ENCODE results near the gene REPS1.

Gene REPS1

DNA sequence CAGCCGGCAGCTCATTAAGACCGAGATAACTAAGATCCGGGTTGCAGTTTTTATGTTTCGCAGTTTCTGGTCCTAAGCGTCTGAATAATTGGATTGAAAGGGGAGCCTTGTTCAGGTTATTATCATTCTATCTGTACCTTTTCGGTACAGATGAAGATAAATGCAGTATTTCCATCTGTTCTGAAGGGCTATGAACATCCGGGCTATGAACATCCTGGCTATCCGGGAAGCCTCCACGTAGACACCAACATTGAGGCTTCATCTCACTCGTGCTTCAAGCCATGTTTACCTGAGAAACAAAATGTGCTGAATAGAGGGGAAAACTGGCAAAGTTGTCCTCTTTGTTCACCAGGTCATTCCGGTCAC lies 399 bp upstream of the REPS1 start:
- TF ChIP-seq L3MBTL2 (conservative IDR thresholded peaks at IDR 0.05) (no peak; the same call in 1 of the 2 replicates), NFRKB (IDR thresholded peaks at IDR 0.05) (no peak), FOXA1 (IDR thresholded peaks at IDR 0.05) (no peak), ARNT (IDR thresholded peaks at IDR 0.05) (no peak), BHLHE40 (IDR thresholded peaks at IDR 0.05; ENCODE audit: borderline replicate concordance) (no peak), FOXM1 (IDR thresholded peaks at IDR 0.05; ENCODE audit: borderline replicate concordance) (no peak), LEF1 (IDR thresholded peaks at IDR 0.05; ENCODE audit: borderline replicate concordance) (no peak), TARDBP (IDR thresholded peaks at IDR 0.05) (no peak), HDGF (IDR thresholded peaks at IDR 0.05; ENCODE audit: borderline replicate concordance) (no peak), FOXK2 (IDR thresholded peaks at IDR 0.05) (no peak), ELF4 (IDR thresholded peaks at IDR 0.05) (no peak), SUZ12 (IDR thresholded peaks at IDR 0.05) (no peak), ZNF384 (IDR thresholded peaks at IDR 0.05) (no peak), SP1 (IDR thresholded peaks at IDR 0.05) (no peak), CTBP1 (IDR thresholded peaks at IDR 0.05; ENCODE audit: borderline replicate concordance) (no peak)
- TF ChIP-seq, protein P1, sequence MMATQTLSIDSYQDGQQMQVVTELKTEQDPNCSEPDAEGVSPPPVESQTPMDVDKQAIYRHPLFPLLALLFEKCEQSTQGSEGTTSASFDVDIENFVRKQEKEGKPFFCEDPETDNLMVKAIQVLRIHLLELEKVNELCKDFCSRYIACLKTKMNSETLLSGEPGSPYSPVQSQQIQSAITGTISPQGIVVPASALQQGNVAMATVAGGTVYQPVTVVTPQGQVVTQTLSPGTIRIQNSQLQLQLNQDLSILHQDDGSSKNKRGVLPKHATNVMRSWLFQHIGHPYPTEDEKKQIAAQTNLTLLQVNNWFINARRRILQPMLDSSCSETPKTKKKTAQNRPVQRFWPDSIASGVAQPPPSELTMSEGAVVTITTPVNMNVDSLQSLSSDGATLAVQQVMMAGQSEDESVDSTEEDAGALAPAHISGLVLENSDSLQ (IDR thresholded peaks at IDR 0.05), result no peak
- DNase-seq (ENCODE audit: extremely low spot score), result peak; percentile 57
- ChIA-PET CTCF (interaction anchor here (0.6 to 0.8 kb wide), 3 partner anchors 13 to 172 kb away, joined by 3 to 4 read pairs (median 3); no protein-coding TSS in a partner anchor), POLR2A (interaction anchor here (0.6 to 1.8 kb wide), 4 partner anchors 13 to 343 kb away, joined by 3 to 6 read pairs (median 4); no protein-coding TSS in a partner anchor)

DNA sequence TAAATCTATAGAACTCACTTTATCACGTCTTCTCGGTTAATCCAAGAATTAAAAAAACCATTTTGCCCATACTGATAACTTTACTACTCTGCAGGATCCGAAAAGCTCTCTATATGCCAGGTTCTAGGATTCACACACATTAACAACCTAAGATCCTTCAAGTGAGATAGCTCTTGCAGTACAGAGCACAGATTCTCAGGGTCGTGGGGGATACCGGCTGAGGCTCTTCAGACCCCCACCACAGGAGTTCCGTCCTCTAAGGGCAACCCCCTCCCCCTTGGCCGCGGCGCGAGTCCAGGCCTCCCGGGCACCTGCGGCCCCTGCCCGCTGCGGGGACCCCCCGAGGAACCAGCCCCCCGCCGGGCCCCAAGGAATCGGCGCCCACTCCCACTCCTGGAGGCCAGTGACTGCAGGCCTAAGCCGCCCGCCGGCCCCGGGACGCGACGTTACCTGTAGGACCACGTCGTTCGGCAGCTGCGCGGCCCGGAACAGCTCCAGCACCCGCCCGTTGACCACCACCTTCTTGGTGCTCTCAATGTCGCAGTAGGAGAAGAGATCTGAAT lies 892 bp downstream of the REPS1 start:
- DNase-seq (ENCODE audit: extremely low spot score), result no peak
- ChIA-PET CTCF (interaction anchor here (1.5 kb wide), 1 partner anchor 21 kb away, joined by 4 read pairs; no protein-coding TSS in a partner anchor), POLR2A (interaction anchor here (0.6 to 1.1 kb wide), 3 partner anchors 15 to 53 kb away, joined by 3 read pairs; no protein-coding TSS in a partner anchor)
- TF ChIP-seq, protein P1 (IDR thresholded peaks at IDR 0.05), result no peak
- TF ChIP-seq CTBP1 (IDR thresholded peaks at IDR 0.05; ENCODE audit: borderline replicate concordance) (no peak), HDGF (IDR thresholded peaks at IDR 0.05; ENCODE audit: borderline replicate concordance) (no peak), ELF4 (IDR thresholded peaks at IDR 0.05) (no peak), ZNF384 (IDR thresholded peaks at IDR 0.05) (no peak), NFRKB (IDR thresholded peaks at IDR 0.05) (no peak), FOXA1 (IDR thresholded peaks at IDR 0.05) (no peak), LEF1 (IDR thresholded peaks at IDR 0.05; ENCODE audit: borderline replicate concordance) (no peak), FOXM1 (IDR thresholded peaks at IDR 0.05; ENCODE audit: borderline replicate concordance) (no peak), L3MBTL2 (conservative IDR thresholded peaks at IDR 0.05) (no peak), TARDBP (IDR thresholded peaks at IDR 0.05) (no peak), FOXK2 (IDR thresholded peaks at IDR 0.05) (no peak), BHLHE40 (IDR thresholded peaks at IDR 0.05; ENCODE audit: borderline replicate concordance) (no peak)

DNA sequence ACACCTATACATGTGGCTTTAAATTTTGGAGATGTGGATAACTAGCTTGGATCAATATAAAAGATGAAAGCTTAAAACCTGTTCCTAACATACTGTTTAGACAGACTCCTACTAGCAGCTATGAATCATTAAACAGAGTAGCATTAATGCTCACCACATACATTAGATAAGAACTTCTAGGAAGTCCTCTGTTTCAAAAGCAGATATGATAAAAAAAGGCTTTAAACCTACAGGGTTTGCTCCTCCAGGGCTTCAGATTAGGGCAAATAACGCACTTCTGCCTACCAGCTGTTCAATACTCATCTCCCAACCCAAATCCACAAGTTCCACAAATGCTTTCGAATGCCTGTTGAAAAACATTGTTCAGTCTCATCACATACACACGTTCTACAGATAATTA lies 1.5 kb downstream of the REPS1 start:
- CTCF ChIA-PET, result interaction anchor here (0.6 to 1.5 kb wide), 2 partner anchors 21 to 584 kb away, joined by 4 read pairs; no protein-coding TSS in a partner anchor
- TF ChIP-seq FOXA1 (IDR thresholded peaks at IDR 0.05) (no peak), NFRKB (IDR thresholded peaks at IDR 0.05) (no peak), L3MBTL2 (conservative IDR thresholded peaks at IDR 0.05) (no peak), ELF4 (IDR thresholded peaks at IDR 0.05) (no peak), FOXK2 (IDR thresholded peaks at IDR 0.05) (no peak), CTBP1 (IDR thresholded peaks at IDR 0.05; ENCODE audit: borderline replicate concordance) (no peak), ARNT (IDR thresholded peaks at IDR 0.05) (no peak), LEF1 (IDR thresholded peaks at IDR 0.05; ENCODE audit: borderline replicate concordance) (no peak), SUZ12 (IDR thresholded peaks at IDR 0.05) (no peak), HDGF (IDR thresholded peaks at IDR 0.05; ENCODE audit: borderline replicate concordance) (no peak)
- POLR2A ChIA-PET, result interaction anchor here (0.6 to 1.1 kb wide), 2 partner anchors 39 to 53 kb away, joined by 3 read pairs; no protein-coding TSS in a partner anchor
- no peak for DNase-seq (ENCODE audit: extremely low spot score)

DNA sequence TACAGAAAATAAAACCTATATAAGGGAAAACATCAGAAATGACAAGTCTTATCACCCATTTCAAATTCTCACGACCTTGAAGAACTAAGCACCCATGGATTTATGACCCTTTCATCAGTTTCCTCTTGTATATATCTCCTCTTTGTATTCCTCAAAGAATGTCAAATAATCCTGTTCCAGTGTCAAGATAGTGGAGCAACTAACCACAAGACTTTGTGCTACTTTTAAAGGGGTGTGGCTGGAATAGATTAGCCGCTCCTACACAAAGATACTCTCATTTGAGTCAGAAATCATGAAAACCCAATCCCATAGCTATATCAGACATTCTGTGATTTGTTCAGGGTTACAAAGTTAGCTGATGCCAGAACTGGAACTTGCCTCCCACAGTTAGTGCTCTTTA lies 6.6 kb downstream of the REPS1 start:
- DNase-seq (ENCODE audit: extremely low spot score), result no peak
- POLR2A ChIA-PET, result no interaction called here
- no peak for TF ChIP-seq FOXK2 (IDR thresholded peaks at IDR 0.05)
- no peak for TF ChIP-seq NFRKB (IDR thresholded peaks at IDR 0.05)
- TF ChIP-seq HDGF (IDR thresholded peaks at IDR 0.05; ENCODE audit: borderline replicate concordance), result no peak
- TF ChIP-seq CTBP1 (IDR thresholded peaks at IDR 0.05; ENCODE audit: borderline replicate concordance), result no peak
- TF ChIP-seq SP1 (IDR thresholded peaks at IDR 0.05), result no peak
- TF ChIP-seq, protein P1 (IDR thresholded peaks at IDR 0.05), result no peak
- no peak for TF ChIP-seq ELF4 (IDR thresholded peaks at IDR 0.05)
- no peak for TF ChIP-seq FOXM1 (IDR thresholded peaks at IDR 0.05; ENCODE audit: borderline replicate concordance)
- no peak for TF ChIP-seq ARNT (IDR thresholded peaks at IDR 0.05)
- no peak for TF ChIP-seq TARDBP (IDR thresholded peaks at IDR 0.05)
- TF ChIP-seq ZNF384 (IDR thresholded peaks at IDR 0.05), result no peak
- no peak for TF ChIP-seq LEF1 (IDR thresholded peaks at IDR 0.05; ENCODE audit: borderline replicate concordance)
- TF ChIP-seq SUZ12 (IDR thresholded peaks at IDR 0.05), result no peak
- no peak for TF ChIP-seq BHLHE40 (IDR thresholded peaks at IDR 0.05; ENCODE audit: borderline replicate concordance)
- TF ChIP-seq L3MBTL2 (conservative IDR thresholded peaks at IDR 0.05), result no peak
- TF ChIP-seq FOXA1 (IDR thresholded peaks at IDR 0.05), result no peak
- CTCF ChIA-PET, result no interaction called here

DNA sequence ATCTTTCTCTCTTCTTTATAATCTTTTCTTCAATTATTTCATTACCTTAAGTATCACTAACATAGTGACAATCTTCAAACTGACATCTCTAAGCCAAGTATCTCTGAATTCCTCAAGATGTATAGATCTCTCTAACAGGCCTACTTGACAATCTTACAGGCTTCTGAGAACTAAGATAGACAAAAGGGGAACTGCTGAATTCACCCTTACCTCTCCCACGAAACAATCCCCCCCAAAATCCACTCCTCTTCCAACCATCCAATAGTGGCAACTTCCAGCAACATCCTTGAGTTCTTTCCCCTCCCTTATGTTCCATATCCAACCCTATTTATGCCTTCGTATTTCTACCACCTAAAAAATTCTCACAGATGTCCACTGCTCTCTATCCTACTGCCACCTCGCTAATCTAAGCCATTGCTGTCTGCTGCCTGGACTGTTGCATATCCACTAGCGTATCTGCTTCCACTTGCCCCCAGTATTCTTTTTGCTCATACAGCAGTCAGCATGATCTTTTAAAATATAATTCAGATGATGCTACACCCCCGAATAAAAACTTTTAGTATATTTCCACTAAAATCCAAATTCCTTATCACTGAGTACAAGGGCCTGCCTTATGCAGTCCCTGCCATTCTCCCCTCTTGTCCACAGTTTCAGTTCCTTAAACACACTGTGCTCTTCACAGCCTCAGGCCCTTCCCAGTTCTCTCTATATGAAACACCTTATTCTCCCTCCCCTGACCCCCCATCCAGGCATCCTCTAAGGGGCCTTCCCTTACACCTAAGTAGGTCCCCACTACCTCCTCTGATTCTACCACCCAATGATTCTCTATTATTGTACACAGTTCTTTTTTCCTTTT lies 8.0 kb downstream of the REPS1 start:
- DNase-seq (ENCODE audit: extremely low spot score), result no peak
- ChIA-PET POLR2A (no interaction called here), CTCF (no interaction called here)
- TF ChIP-seq BHLHE40 (IDR thresholded peaks at IDR 0.05; ENCODE audit: borderline replicate concordance) (no peak), CTBP1 (IDR thresholded peaks at IDR 0.05; ENCODE audit: borderline replicate concordance) (no peak), TARDBP (IDR thresholded peaks at IDR 0.05) (no peak), SUZ12 (IDR thresholded peaks at IDR 0.05) (no peak), NFRKB (IDR thresholded peaks at IDR 0.05) (no peak), FOXK2 (IDR thresholded peaks at IDR 0.05) (no peak), HDGF (IDR thresholded peaks at IDR 0.05; ENCODE audit: borderline replicate concordance) (no peak), ZNF384 (IDR thresholded peaks at IDR 0.05) (no peak), ARNT (IDR thresholded peaks at IDR 0.05) (no peak), FOXA1 (IDR thresholded peaks at IDR 0.05) (no peak), FOXM1 (IDR thresholded peaks at IDR 0.05; ENCODE audit: borderline replicate concordance) (no peak)

All from HEK293T (cell line).